Smooth muscle cell (in vitro differentiated cells): ENCODE measurements around the gene ENTPD6. TPM values are rescaled to one million over a fixed set of nuclear protein-coding genes. Genes with fewer than 3 reads are reported as not detected.

Experiments
- DNase-seq: peaks from one replicate; lab custom pipeline; 2025; ENCODE audit not compliant: unreplicated experiment; lab: John Stamatoyannopoulos, UW
- H2AFZ ChIP-seq: fragments of 200-600 bp; sonication (generic); 2 replicates; pipeline ENCODE4 v1.6.0; 2016; ENCODE audit warnings: antibody characterized with exemption, low read depth, mild to moderate bottlenecking
- H3F3A ChIP-seq: fragments of 200-600 bp; sonication (generic); 2 replicates; pipeline ENCODE4 v1.6.0; 2017; ENCODE audit warnings: antibody characterized with exemption, low read depth
- H3K27ac ChIP-seq: fragments of 200-600 bp; sonication (generic); 2 replicates; pipeline ENCODE4 v1.5.1; 2016; ENCODE audit warnings: low read depth, mild to moderate bottlenecking
- H3K27me3 ChIP-seq: fragments of 200-600 bp; sonication (generic); 2 replicates; pipeline ENCODE4 v1.6.1; 2016; ENCODE audit warnings: low read depth, mild to moderate bottlenecking
- H3K36me3 ChIP-seq: fragments of 200-600 bp; sonication (generic); 2 replicates; pipeline ENCODE4 v1.5.1; 2016; ENCODE audit warnings: low read depth
- H3K4me1 ChIP-seq: fragments of 200-600 bp; sonication (generic); 2 replicates; pipeline ENCODE4 v1.5.1; 2016; ENCODE audit warnings: low read depth
- H3K4me2 ChIP-seq: fragments of 200-600 bp; sonication (generic); 2 replicates; pipeline ENCODE4 v1.6.0; 2016; ENCODE audit warnings: mild to moderate bottlenecking
- H3K4me3 ChIP-seq: fragments of 200-600 bp; sonication (generic); 2 replicates; pipeline ENCODE4 v1.5.1; 2016; ENCODE audit warnings: mild to moderate bottlenecking
- H3K79me2 ChIP-seq: fragments of 200-600 bp; sonication (generic); 2 replicates; pipeline ENCODE4 v1.6.0; 2016; ENCODE audit warnings: low read depth, mild to moderate bottlenecking
- H3K9ac ChIP-seq: fragments of 200-600 bp; sonication (generic); 2 replicates; pipeline ENCODE4 v1.6.0; 2016; ENCODE audit warnings: low read depth
- H3K9me3 ChIP-seq: fragments of 200-600 bp; sonication (generic); replicated peaks from 2 replicates; pipeline ENCODE4 v1.5.1; 2016; ENCODE audit warnings: low read depth
- H4K20me1 ChIP-seq: fragments of 200-600 bp; sonication (generic); 2 replicates; pipeline ENCODE4 v1.6.0; 2016; ENCODE audit warnings: low read depth
- WGBS: methylation state at CpG from one replicate; pipeline ENCODE4 v1.1.7; 2016; ENCODE audit warnings: low lambda C conversion rate; 5-methylcytosine and 5-hydroxymethylcytosine counted together
- polyA plus RNA-seq: library from polyadenylated mRNA; unstranded; fragments of >200 nt; fragmentation: Nextera tagmentation; extraction: Ambion mirVana; gene quantifications from 2 replicates; pipeline ENCODE4 v1.2.1, GENCODE V29; 2016
- total RNA-seq: library from RNA; depleted of rRNA; stranded (reverse); fragments of >200 nt; gene quantifications from 2 replicates; pipeline ENCODE4 v1.2.3, GENCODE V29; 2014
- TF ChIP-seq, protein P1 (sequence below): fragments of 200-600 bp; sonication (generic); IDR thresholded peaks from 2 replicates; pipeline ENCODE4 v1.5.1; 2017; ENCODE audit warnings: borderline replicate concordance, mild to moderate bottlenecking, antibody characterized with exemption; ENCODE audit not compliant: insufficient read depth, poor library complexity, severe bottlenecking

Gene ENTPD6
- total and polyA plus RNA-seq, 2 experiments from 2014 or later = 12.6 to 19.9 TPM

DNA sequence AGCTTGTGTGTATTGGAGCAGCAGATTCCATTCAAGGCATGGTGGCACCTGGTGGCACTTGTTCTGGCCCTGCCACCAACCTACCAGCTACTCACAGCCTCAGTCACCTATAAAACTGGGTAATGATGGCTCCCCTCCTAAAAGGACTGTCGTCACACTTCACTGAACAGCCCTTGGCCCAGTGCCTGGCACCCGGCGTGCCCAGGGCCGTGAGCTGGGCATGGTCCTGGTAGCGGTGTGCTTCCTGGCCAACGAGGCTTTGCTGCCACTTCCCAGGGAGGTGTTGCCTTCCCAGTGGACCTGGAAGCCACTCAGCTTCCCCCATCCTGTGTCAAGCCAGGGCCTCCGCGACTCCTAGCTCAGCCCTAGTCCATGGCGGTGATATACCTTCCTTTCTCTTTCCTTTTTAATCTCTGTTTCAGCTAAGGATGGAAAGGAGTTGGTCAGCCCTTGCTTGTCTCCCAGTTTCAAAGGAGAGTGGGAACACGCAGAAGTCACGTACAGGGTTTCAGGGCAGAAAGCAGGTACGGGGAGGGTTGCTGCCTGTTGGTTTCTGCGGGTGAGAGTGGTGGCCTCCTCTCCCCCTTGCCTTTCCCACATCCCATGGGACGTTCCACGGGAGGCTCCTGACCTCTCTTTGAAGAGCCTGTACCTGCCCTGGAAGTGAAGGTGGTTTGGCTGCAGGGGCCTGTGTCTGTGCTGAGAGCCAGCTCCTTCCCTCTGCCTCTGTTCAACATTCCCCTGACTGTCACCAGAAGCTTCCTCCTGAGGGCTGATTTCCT lies 25.5 kb downstream of the ENTPD6 start:
- 97% methylated on average over 15 of the region's 15 CpGs for WGBS
- H3K36me3 ChIP-seq = no peaks in the 10 kb centered on the region
- no peak overlapping the region for H2AFZ ChIP-seq
- H3K9me3 ChIP-seq = no peaks in the 10 kb centered on the region
- no peak overlapping the region for H3K9ac ChIP-seq
- no peak overlapping the region for H3K27ac ChIP-seq
- TF ChIP-seq, protein P1, sequence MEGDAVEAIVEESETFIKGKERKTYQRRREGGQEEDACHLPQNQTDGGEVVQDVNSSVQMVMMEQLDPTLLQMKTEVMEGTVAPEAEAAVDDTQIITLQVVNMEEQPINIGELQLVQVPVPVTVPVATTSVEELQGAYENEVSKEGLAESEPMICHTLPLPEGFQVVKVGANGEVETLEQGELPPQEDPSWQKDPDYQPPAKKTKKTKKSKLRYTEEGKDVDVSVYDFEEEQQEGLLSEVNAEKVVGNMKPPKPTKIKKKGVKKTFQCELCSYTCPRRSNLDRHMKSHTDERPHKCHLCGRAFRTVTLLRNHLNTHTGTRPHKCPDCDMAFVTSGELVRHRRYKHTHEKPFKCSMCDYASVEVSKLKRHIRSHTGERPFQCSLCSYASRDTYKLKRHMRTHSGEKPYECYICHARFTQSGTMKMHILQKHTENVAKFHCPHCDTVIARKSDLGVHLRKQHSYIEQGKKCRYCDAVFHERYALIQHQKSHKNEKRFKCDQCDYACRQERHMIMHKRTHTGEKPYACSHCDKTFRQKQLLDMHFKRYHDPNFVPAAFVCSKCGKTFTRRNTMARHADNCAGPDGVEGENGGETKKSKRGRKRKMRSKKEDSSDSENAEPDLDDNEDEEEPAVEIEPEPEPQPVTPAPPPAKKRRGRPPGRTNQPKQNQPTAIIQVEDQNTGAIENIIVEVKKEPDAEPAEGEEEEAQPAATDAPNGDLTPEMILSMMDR = no peak
- H3K79me2 ChIP-seq = no peaks in the 10 kb centered on the region
- DNase-seq = no peak
- peaks cover 13% of the 10 kb centered on the region for H3K4me1 ChIP-seq
- no peaks in the 10 kb centered on the region for H4K20me1 ChIP-seq
- H3K4me3 ChIP-seq = no peak overlapping the region
- no peaks in the 10 kb centered on the region for H3F3A ChIP-seq
- H3K27me3 ChIP-seq = no peaks in the 10 kb centered on the region
- H3K4me2 ChIP-seq = no peak overlapping the region

DNA sequence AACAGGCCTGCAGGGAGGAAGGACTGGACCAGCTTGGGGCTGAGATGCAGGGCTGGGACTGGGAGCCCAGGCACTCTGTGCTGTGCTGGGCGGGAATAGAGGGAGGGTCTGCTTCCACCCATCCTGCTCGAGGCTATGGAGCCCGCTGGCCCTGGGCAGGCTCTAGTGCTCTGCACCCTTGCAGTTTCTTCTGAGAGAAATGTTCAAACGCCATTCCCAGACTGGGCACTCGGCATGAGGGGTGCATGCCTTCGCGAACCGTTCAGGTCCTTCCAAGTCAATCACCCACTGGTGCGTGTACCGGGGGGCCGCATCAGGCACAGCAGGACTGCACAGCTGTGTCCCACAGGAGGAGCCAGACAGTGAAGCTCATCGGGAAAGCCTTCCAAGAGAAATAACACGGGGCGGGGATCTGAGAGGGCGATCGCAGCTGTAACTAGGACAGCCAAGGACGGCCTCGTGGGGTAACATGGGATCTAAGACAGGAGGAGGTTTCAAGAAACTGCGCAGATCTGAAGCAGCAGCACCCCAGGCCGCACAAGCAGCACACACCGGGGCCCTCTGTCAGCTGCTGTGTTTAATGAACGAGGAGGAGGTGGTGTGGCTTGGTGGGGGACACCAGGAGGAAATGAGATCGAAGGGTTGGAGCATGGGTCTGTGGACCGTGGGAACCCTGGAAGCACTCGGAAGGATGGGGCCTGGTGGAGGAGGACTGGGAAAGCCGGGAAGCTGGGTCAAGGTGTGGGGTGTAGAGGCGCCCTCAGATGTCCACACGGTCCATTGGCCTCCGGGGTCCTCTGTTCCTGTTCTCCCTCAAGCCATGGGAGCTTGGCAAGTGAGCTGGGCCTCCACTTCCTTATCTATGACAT lies 26.3 kb downstream of the ENTPD6 start:
- no peak overlapping the region for H3K4me2 ChIP-seq
- H3K4me3 ChIP-seq = no peak overlapping the region
- no peaks in the 10 kb centered on the region for H4K20me1 ChIP-seq
- H3K79me2 ChIP-seq = no peaks in the 10 kb centered on the region
- no peak overlapping the region for H3K27ac ChIP-seq
- no peak overlapping the region for H3K9ac ChIP-seq
- no peak for DNase-seq
- TF ChIP-seq, protein P1 = no peak
- WGBS = 95% methylated on average over 28 of the region's 29 CpGs
- H2AFZ ChIP-seq = no peak overlapping the region
- H3F3A ChIP-seq = no peaks in the 10 kb centered on the region
- H3K36me3 ChIP-seq = no peaks in the 10 kb centered on the region
- no peaks in the 10 kb centered on the region for H3K9me3 ChIP-seq
- no peaks in the 10 kb centered on the region for H3K27me3 ChIP-seq
- peaks cover 13% of the 10 kb centered on the region for H3K4me1 ChIP-seq

DNA sequence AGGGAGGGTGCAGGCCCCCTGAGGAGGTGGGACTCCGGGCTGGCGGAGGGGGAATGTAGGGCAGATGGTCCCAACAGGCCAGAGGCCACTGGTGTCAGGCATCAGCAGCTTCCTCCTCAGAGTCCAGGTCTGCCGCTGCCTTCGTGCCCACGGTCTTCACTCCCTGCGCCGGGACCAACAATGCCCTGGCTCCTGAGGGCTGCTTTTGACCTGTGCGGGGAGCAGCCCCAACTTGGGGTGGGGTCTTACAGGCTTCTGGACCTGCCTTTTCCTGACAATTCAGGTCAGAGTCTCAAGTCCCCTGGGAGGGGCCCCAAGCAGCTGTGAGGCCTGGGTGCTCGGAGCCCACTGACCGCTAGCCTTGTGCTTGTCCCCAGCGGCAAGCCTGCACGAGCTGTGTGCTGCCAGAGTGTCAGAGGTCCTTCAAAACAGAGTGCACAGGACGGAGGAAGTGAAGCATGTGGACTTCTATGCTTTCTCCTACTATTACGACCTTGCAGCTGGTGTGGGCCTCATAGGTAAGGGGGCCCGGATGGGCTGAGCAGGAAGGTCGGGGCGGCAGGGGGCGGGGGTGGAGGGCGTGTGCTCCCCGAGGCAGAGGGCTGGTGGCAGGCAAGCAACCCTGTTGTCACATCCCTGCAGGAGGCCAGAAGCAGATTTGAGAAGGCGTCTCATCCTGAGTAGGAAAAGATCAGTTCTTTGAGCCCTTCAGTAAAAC lies 27.1 kb downstream of the ENTPD6 start:
- Histone ChIP-seq H3K4me2 (no peak overlapping the region), H3K9ac (no peak overlapping the region), H3K9me3 (no peaks in the 10 kb centered on the region), H3K4me3 (no peak overlapping the region), H3K27me3 (no peaks in the 10 kb centered on the region), H3K4me1 (peaks cover 18% of the 10 kb centered on the region), H3F3A (no peaks in the 10 kb centered on the region), H3K79me2 (no peaks in the 10 kb centered on the region), H4K20me1 (no peaks in the 10 kb centered on the region), H3K27ac (peak overlapping the region; percentile 63), H2AFZ (no peak overlapping the region), H3K36me3 (no peaks in the 10 kb centered on the region)
- TF ChIP-seq, protein P1 = no peak
- no peak for DNase-seq
- WGBS = 83% methylated on average over 15 of the region's 21 CpGs
